ENCODE data around the gene ZNF747.

The ZNF747 gene

GRCh38 chr16:30515275-30515674 lies 19.4 kb downstream of the ZNF747 start:
- no peak for DNase-seq (ENCODE audit: low read depth)

GRCh38 chr16:30511509-30511908 lies 23.1 kb downstream of the ZNF747 start:
- no peak for DNase-seq (ENCODE audit: low read depth)

- no peak for DNase-seq (ENCODE audit: low read depth)
Observed at GRCh38 chr16:30510376-30510938, 24.2 kb downstream of the ZNF747 start.

GRCh38 chr16:30509081-30509765 lies 25.4 kb downstream of the ZNF747 start:
- DNase-seq (ENCODE audit: low read depth) = no peak

GRCh38 chr16:30503403-30504296 lies 31.0 kb downstream of the ZNF747 start:
- no peak for DNase-seq (ENCODE audit: low read depth)

GRCh38 chr16:30499284-30499683 lies 35.4 kb downstream of the ZNF747 start:
- no peak for DNase-seq (ENCODE audit: low read depth)

- DNase-seq (ENCODE audit: low read depth) = no peak
Observed at GRCh38 chr16:30494709-30495108, 39.9 kb downstream of the ZNF747 start.

- no peak for DNase-seq (ENCODE audit: low read depth)
Observed at GRCh38 chr16:30493941-30494488, 40.6 kb downstream of the ZNF747 start.

GRCh38 chr16:30491744-30492308 lies 42.8 kb downstream of the ZNF747 start:
- no peak for DNase-seq (ENCODE audit: low read depth)

- no peak for DNase-seq (ENCODE audit: low read depth)
Observed at GRCh38 chr16:30491229-30491628, 43.4 kb downstream of the ZNF747 start.

GRCh38 chr16:30490210-30490609 lies 44.4 kb downstream of the ZNF747 start:
- no peak for DNase-seq (ENCODE audit: low read depth)

GRCh38 chr16:30488764-30489605 lies 45.7 kb downstream of the ZNF747 start:
- no peak for DNase-seq (ENCODE audit: low read depth)

- no peak for DNase-seq (ENCODE audit: low read depth)
Observed at GRCh38 chr16:30485818-30486436, 48.7 kb downstream of the ZNF747 start.

GRCh38 chr16:30484887-30485286 lies 49.8 kb downstream of the ZNF747 start:
- no peak for DNase-seq (ENCODE audit: low read depth)

GRCh38 chr16:30482366-30482765 lies 52.3 kb downstream of the ZNF747 start:
- no peak for DNase-seq (ENCODE audit: low read depth)

GRCh38 chr16:30481381-30481780 lies 53.3 kb downstream of the ZNF747 start:
- no peak for DNase-seq (ENCODE audit: low read depth)
